Endodermal cell (in vitro differentiated cells): ENCODE measurements around the gene PLVAP. TPM values are rescaled to one million over a fixed set of nuclear protein-coding genes. Genes with fewer than 3 reads are reported as not detected.

Experiments
- DNase-seq: peaks from one replicate; pipeline ENCODE4 v3.0.0-alpha.2; 2017
- H3K27ac ChIP-seq: 2 replicates; pipeline ENCODE4 v1.5.1; 2013; ENCODE audit warnings: mild to moderate bottlenecking, low read depth, low read length, moderate library complexity
- H3K27me3 ChIP-seq: 2 replicates; pipeline ENCODE4 v1.6.1; 2013; ENCODE audit warnings: mild to moderate bottlenecking, low read length, moderate library complexity; ENCODE audit not compliant: insufficient read depth, control insufficient read depth, poor library complexity, severe bottlenecking
- H3K36me3 ChIP-seq: 2 replicates; pipeline ENCODE4 v1.7.0; 2013; ENCODE audit warnings: mild to moderate bottlenecking, low read length, moderate library complexity; ENCODE audit not compliant: control insufficient read depth, insufficient read depth
- H3K4me1 ChIP-seq: one replicate; pipeline ENCODE4 v1.7.0; 2013; ENCODE audit warnings: low read length; ENCODE audit not compliant: control insufficient read depth, insufficient read depth
- H3K4me3 ChIP-seq: 2 replicates; pipeline ENCODE4 v1.5.1; 2013; ENCODE audit warnings: mild to moderate bottlenecking, low read length, moderate library complexity
- H3K9ac ChIP-seq: 2 replicates; pipeline ENCODE4 v1.6.1; 2013; ENCODE audit warnings: mild to moderate bottlenecking, low read length, moderate library complexity; ENCODE audit not compliant: poor library complexity, severe bottlenecking; ENCODE audit errors: extremely low read depth
- H3K9me3 ChIP-seq: 2 replicates; pipeline ENCODE4 v1.6.1; 2013; ENCODE audit warnings: mild to moderate bottlenecking, low read length, moderate library complexity; ENCODE audit not compliant: control insufficient read depth
- H3K27ac Mint-ChIP-seq: 2 replicates; pipeline ENCODE4 v1.8.0; 2020; ENCODE audit warnings: mixed read lengths
- H3K27me3 Mint-ChIP-seq: 2 replicates; pipeline ENCODE4 v1.8.0; 2021; ENCODE audit warnings: mild to moderate bottlenecking, mixed read lengths; ENCODE audit not compliant: insufficient read depth
- H3K36me3 Mint-ChIP-seq: 2 replicates; pipeline ENCODE4 v1.8.0; 2020; ENCODE audit warnings: low read depth, mixed read lengths
- H3K4me1 Mint-ChIP-seq: 2 replicates; pipeline ENCODE4 v1.8.0; 2020; ENCODE audit warnings: mixed read lengths
- H3K4me3 Mint-ChIP-seq: 2 replicates; pipeline ENCODE4 v1.8.0; 2020; ENCODE audit warnings: mild to moderate bottlenecking, moderate library complexity, mixed read lengths
- H3K9me3 Mint-ChIP-seq: 2 replicates; pipeline ENCODE4 v1.8.0; 2020; ENCODE audit warnings: mild to moderate bottlenecking, mixed read lengths
- CTCF ChIP-seq: fragments of 200-600 bp; sonication (generic); conservative IDR thresholded peaks from 2 replicates; pipeline ENCODE4 v1.5.0; 2021; ENCODE audit warnings: antibody characterized with exemption, mild to moderate bottlenecking
- WGBS, 2 experiments: methylation state at CpG; one replicate each; pipeline versions ENCODE4 v1.1.5 to v1.1.7; 2013; ENCODE audit warnings: missing lambda C conversion rate in 2 of 2, mixed read lengths in 1 of 2; ENCODE audit not compliant: insufficient coverage in 1 of 2, insufficient read length in 1 of 2; 5-methylcytosine and 5-hydroxymethylcytosine counted together
- total RNA-seq, 2 donors: library from RNA; stranded (reverse); fragmentation: NEBNext Ultra II Directional in 1 of 2; extraction: Animal tissue kit (Norgen Biotek cat#: 25700) in 1 of 2; gene quantifications; 2 replicates in 1 of 2; 3 replicates in 1 of 2; pipeline ENCODE4 v1.2.1, GENCODE V29; 2021

Gene PLVAP
- total RNA-seq, 2 donors from 2014 or later: 0.44 TPM; not detected in 1

DNA sequence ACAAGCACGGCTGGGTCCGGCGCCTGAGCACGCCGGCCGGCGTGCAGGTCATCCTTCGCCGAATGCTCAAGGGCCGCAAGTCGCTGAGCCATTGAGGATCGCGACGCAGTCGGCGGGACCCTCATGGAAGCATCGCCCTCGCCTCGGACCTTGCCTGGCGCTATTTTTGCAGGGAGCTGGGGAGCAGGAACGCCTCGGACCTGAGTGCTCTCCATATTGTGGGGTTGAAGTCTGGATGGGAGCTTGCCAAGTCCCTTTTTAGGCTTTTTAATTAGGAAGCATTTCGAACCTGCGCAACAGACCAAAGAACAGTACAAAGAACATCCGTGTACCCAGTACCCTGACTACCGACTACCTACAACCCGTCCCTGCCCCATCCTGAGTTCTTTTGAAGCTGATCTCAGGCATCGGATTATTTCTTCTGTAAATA is 70.8 kb downstream of the PLVAP start:
- Histone ChIP-seq H3K36me3 (peaks cover under 1% of the 10 kb centered on the region), H3K4me3 (peak overlapping the region; percentile 93), H3K9me3 (no peaks in the 10 kb centered on the region), H3K4me1 (peaks cover 6% of the 10 kb centered on the region), H3K27me3 (no peaks in the 10 kb centered on the region), H3K9ac (peak overlapping the region; percentile 70), H3K27ac (peak overlapping the region; percentile 73)
- H3K4me1 Mint-ChIP-seq: peaks cover 25% of the 10 kb centered on the region
- no peaks in the 10 kb centered on the region for H3K9me3 Mint-ChIP-seq
- TF ChIP-seq CTCF: no peak
- H3K36me3 Mint-ChIP-seq: no peaks in the 10 kb centered on the region
- 7% methylated on average over 14 to 28 of the region's 28 CpGs for WGBS, 2 experiments
- H3K27me3 Mint-ChIP-seq: no peaks in the 10 kb centered on the region
- H3K27ac Mint-ChIP-seq: peak overlapping the region; percentile 95
- no peak for DNase-seq
- peak overlapping the region; percentile 77 for H3K4me3 Mint-ChIP-seq

GRCh38 chr19:17305517-17306284 is 71.4 kb downstream of the PLVAP start, which contains the start of gene MRPL34:
Gene MRPL34, plus strand, starts transcription at chr19:17305872. Its CDS starts 21 bp downstream, at chr19:17305893.
- peak; percentile 100 for DNase-seq
- Histone ChIP-seq H3K27me3 (no peaks in the 10 kb centered on the region), H3K4me3 (peak within 1 kb of the TSS; percentile 93), H3K27ac (peak within 1 kb of the TSS; percentile 73), H3K4me1 (peaks cover 5% of the 10 kb centered on the region), H3K36me3 (no peaks in the 10 kb centered on the region), H3K9me3 (no peaks in the 10 kb centered on the region), H3K9ac (peak within 1 kb of the TSS; percentile 70)
- H3K36me3 Mint-ChIP-seq: peaks cover 2% of the 10 kb centered on the region
- peaks cover 24% of the 10 kb centered on the region for H3K4me1 Mint-ChIP-seq
- H3K9me3 Mint-ChIP-seq: no peaks in the 10 kb centered on the region
- 0% methylated on average over 33 to 55 of the region's 55 CpGs for WGBS, 2 experiments
- peak within 1 kb of the TSS; percentile 95 for H3K27ac Mint-ChIP-seq
- no peaks in the 10 kb centered on the region for H3K27me3 Mint-ChIP-seq
- H3K4me3 Mint-ChIP-seq: peak within 1 kb of the TSS; percentile 77
- TF ChIP-seq CTCF: peak; percentile 84

GRCh38 chr19:17305216-17305516 is 72.0 kb downstream of the PLVAP start:
- H3K9me3 Mint-ChIP-seq: no peaks in the 10 kb centered on the region
- Histone ChIP-seq H3K36me3 (no peaks in the 10 kb centered on the region), H3K27ac (no peak overlapping the region), H3K4me3 (no peak overlapping the region), H3K27me3 (no peaks in the 10 kb centered on the region), H3K4me1 (no peaks in the 10 kb centered on the region), H3K9me3 (no peaks in the 10 kb centered on the region), H3K9ac (no peak overlapping the region)
- peaks cover 19% of the 10 kb centered on the region for H3K4me1 Mint-ChIP-seq
- peak overlapping the region; percentile 20 for H3K27ac Mint-ChIP-seq
- 13 to 21% methylated on average over 4 to 7 of the region's 7 CpGs for WGBS, 2 experiments
- DNase-seq: no peak
- peak overlapping the region; percentile 77 for H3K4me3 Mint-ChIP-seq
- peaks cover 5% of the 10 kb centered on the region for H3K36me3 Mint-ChIP-seq
- no peak for TF ChIP-seq CTCF
- no peaks in the 10 kb centered on the region for H3K27me3 Mint-ChIP-seq
